ENCODE results near the gene MKLN1.

The MKLN1 gene

DNA sequence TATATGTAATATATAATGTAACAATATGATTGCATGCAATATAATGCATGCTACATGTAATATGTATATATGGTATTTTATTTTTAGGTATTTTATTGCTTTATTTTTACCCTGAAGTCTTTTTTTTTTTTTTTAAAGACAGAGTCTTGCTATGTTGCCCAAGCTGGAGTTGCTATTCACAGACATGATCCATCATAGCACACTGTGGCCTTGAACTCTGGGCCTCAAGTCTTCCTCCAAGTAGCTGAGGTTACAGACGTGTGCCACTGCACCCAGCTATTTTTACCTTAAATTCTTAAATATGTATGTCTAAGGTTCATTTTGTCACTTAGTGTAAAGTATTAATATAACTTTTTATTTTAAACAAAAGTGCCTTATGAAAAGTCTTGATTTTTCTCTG, 47.1 kb downstream of the MKLN1 start:
- H3K4me3 ChIP-seq (replicated peaks; ENCODE audit: low read depth, low read length): no peak overlapping the region

DNA sequence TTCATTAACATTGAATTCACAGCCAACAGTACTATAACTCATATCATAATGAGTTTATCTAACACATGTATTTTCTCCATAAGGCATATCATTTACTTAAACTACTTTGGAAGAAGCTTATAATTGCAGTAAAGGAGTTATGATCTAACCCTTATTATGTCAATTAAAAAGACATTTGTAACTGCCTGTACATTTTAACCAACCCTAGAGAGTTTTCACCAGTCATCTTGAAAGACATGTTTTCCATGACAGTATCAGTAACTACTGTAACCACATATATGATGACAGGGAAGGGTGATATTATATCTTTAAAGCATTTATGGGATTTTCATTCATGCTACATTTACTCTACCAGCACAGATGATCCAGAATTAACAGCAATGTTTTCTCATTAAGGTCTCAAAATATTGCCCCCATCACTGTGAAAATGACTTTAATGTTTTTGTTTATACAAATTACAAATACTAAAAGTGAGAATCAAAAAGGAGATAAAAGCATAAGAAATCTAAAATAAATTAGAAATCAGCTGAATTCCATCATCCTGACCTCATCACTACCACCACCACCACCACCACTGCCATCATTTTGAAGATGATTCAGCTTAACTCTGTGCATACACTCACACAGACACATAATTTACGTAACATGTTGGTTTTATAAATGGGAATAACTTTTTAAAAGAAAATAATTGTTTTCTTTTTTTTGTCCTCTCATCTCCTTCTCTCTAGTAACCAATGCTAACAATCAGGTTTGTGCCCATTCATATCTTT, 53.6 kb downstream of the MKLN1 start:
- no peak for DNase-seq (ENCODE audit: extremely low read depth, low read depth)
- TF ChIP-seq, protein P1, sequence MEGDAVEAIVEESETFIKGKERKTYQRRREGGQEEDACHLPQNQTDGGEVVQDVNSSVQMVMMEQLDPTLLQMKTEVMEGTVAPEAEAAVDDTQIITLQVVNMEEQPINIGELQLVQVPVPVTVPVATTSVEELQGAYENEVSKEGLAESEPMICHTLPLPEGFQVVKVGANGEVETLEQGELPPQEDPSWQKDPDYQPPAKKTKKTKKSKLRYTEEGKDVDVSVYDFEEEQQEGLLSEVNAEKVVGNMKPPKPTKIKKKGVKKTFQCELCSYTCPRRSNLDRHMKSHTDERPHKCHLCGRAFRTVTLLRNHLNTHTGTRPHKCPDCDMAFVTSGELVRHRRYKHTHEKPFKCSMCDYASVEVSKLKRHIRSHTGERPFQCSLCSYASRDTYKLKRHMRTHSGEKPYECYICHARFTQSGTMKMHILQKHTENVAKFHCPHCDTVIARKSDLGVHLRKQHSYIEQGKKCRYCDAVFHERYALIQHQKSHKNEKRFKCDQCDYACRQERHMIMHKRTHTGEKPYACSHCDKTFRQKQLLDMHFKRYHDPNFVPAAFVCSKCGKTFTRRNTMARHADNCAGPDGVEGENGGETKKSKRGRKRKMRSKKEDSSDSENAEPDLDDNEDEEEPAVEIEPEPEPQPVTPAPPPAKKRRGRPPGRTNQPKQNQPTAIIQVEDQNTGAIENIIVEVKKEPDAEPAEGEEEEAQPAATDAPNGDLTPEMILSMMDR (IDR thresholded peaks at IDR 0.05; ENCODE audit: low read depth, low read length, missing control alignments): no peak
- no peak overlapping the region for H3K4me3 ChIP-seq (replicated peaks; ENCODE audit: low read depth, low read length)

More for the DNA sequence above, 47.1 kb downstream of the MKLN1 start:
- DNase-seq (ENCODE audit: extremely low read depth, low read depth): no peak
- TF ChIP-seq, protein P1 (IDR thresholded peaks at IDR 0.05; ENCODE audit: low read depth, low read length, missing control alignments): no peak

DNA sequence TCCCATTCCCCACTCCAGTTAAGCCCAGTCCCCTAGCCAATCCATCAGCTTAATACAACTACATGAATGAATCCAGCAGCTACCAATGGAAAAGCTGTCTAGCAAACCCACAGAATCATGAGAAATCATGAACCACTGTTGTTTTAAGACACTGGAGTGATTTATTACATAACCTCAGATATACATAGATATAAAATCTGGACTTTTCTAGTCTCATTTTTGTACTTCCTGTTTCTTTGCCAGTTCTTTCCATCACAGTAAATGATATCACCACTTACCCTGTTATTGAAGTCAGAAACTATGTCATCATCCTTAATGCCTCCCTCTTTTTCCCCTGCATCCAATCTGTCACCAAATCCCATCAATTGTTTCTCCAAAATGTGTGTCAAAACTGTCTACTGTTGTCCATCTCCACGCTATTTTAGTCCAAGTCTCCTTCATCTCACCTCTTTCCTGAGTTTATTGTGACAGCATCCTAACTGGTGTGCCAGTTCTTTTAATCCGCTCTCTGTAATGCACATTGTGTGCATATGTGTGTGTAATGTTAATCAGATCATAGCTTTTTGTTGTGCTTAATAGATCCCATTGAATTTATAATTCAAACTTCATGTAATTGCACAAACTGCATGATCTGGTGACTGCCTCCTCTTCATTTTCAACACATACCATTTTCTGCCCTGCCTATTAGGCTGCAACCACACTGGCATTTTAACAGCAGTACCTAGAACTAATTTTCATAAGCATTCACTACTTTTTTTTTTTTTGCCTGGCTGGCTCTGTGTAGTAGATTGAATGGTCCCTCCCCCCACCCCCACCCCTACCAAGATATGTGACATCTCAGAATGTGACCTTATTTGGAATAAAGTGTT, 56.0 kb downstream of the MKLN1 start:
- TF ChIP-seq, protein P1 (IDR thresholded peaks at IDR 0.05; ENCODE audit: low read depth, low read length, missing control alignments): no peak
- DNase-seq (ENCODE audit: extremely low read depth, low read depth): no peak
- no peak overlapping the region for H3K4me3 ChIP-seq (replicated peaks; ENCODE audit: low read depth, low read length)

DNA sequence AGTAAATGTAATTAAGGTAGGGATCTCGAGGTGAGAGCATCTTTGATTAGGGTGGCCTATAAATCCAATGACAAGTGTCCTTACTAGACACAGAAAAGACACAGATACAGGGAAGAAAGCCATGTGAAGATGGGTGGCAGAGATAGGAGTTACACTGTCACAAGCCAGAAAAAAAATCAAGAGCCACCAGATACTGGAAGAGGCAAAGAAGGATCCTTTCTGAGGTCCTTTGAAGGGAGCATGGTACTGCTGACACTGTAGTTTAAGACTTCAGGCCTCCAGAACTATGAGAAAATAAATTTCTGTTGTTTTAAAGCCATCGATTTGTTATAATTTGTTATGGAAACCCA, 56.6 kb downstream of the MKLN1 start:
- DNase-seq (ENCODE audit: extremely low read depth, low read depth): no peak
- no peak overlapping the region for H3K4me3 ChIP-seq (replicated peaks; ENCODE audit: low read depth, low read length)
- TF ChIP-seq, protein P1 (IDR thresholded peaks at IDR 0.05; ENCODE audit: low read depth, low read length, missing control alignments): no peak

DNA sequence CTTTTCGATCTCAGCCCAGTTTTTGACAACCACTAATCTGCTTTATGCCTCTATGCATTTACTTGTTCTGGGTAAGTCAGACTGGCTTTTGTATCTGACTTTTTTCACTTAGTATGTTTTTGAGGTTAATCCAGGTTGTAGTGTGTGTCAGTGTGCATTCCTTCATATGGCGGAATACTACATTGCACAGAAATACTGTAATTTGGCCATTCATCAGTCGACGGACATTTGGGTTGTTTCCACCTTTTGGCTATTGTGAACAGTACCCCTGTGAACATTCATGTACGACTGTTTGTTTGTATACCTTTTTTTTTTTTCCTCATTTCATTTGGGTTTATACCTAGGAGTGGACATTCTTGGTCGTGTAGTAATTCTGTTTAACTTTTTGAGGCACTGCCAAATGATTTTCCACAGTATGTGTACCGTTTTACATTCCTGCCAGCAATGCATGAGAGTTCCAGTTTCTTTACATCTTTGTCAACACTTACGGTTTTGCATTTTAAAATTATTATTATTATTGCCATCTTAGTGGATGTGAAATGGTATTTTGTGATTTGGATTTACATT, 57.4 kb downstream of the MKLN1 start:
- no peak overlapping the region for H3K4me3 ChIP-seq (replicated peaks; ENCODE audit: low read depth, low read length)
- TF ChIP-seq, protein P1 (IDR thresholded peaks at IDR 0.05; ENCODE audit: low read depth, low read length, missing control alignments): no peak
- DNase-seq (ENCODE audit: extremely low read depth, low read depth): no peak

DNA sequence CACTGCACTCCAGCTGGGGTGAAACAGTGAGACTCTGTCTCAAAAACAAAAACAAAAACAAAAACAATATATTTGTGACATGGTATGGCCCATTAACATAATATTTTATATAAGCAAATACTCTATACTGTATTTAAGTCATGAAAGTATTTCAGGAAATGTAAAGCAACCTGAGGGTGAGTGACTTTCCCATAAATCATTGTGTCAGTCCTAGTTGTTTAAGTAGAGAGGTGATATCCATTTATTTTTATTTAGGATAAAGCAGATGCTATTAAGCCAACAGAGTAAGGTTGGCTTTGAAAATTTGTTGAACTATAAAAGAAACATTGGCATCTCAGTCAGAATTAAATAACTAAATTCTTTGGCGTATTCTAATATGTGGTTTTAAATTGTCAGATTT, 60.5 kb downstream of the MKLN1 start:
- no peak for DNase-seq (ENCODE audit: extremely low read depth, low read depth)
- TF ChIP-seq, protein P1 (IDR thresholded peaks at IDR 0.05; ENCODE audit: low read depth, low read length, missing control alignments): no peak
- no peak overlapping the region for H3K4me3 ChIP-seq (replicated peaks; ENCODE audit: low read depth, low read length)

Measured in HFF-Myc (cell line).